Endothelial cell of umbilical vein (primary cell): ENCODE results near the gene GALNT9. TPM values are rescaled to one million over a fixed set of nuclear protein-coding genes. Genes with fewer than 3 reads are reported as not detected.

Source experiments
- BruUV-seq: library from RNA; stranded (reverse); fragments of 400-500 nt; replicated peaks from 2 replicates; lab custom pipeline; 2021; lab: Mats Ljungman, UMichigan
- CTCF ChIA-PET: fragments of 300-600, 350-600 bp; sonication (Branson Sonifier 250); formaldehyde crosslinking; loops from one replicate; lab custom pipeline; 2021; ENCODE audit warnings: antibody characterized with exemption, inconsistent platforms; lab: Charles Lee
- POLR2A ChIA-PET: fragments of 300-600, 350-600 bp; sonication (Branson Sonifier 250); formaldehyde crosslinking; loops from one replicate; lab custom pipeline; 2021; ENCODE audit warnings: antibody characterized with exemption, inconsistent platforms; lab: Charles Lee
- DNase-seq: peaks from one replicate; pipeline ENCODE4 v3.0.0-alpha.2; 2011; ENCODE audit warnings: low read depth, low spot score
- FAIRE-seq: peaks from 2 replicates; lab custom pipeline; 2011; peaks lifted over from hg19 to GRCh38; lab: Jason Lieb, UNC
- H2AFZ ChIP-seq: 2 replicates; pipeline ENCODE4 v1.6.0; 2012; ENCODE audit warnings: low read depth, low read length, control low read depth, inconsistent platforms
- H3K27ac ChIP-seq: 2 replicates; pipeline ENCODE4 v1.5.1; 2011; ENCODE audit warnings: low read depth, mild to moderate bottlenecking, control low read depth, low read length, moderate library complexity; ENCODE audit not compliant: insufficient read depth
- H3K27me3 ChIP-seq, 2 experiments: 2 replicates each; pipeline versions ENCODE4 v1.6.0 to v1.6.1; 2011; ENCODE audit warnings: low read length in 2 of 2, mixed read lengths in 1 of 2; ENCODE audit not compliant: control insufficient read depth in 2 of 2, insufficient read depth in 2 of 2
- H3K36me3 ChIP-seq, 2 experiments: 2 replicates in 1 of 2; 3 replicates in 1 of 2; pipeline ENCODE4 v1.5.1; 2011; ENCODE audit warnings: low read length in 2 of 2, mild to moderate bottlenecking in 1 of 2, moderate library complexity in 1 of 2; ENCODE audit not compliant: control insufficient read depth in 2 of 2, insufficient read depth in 2 of 2; ENCODE audit errors: extremely low read depth in 1 of 2
- H3K4me1 ChIP-seq: 3 replicates; pipeline ENCODE4 v1.5.1; 2011; ENCODE audit warnings: mild to moderate bottlenecking, low read length; ENCODE audit not compliant: control insufficient read depth, insufficient read depth; ENCODE audit errors: extremely low read depth
- H3K4me2 ChIP-seq: 2 replicates; pipeline ENCODE4 v1.6.1; 2011; ENCODE audit warnings: low read length, control low read depth, mixed read lengths; ENCODE audit not compliant: insufficient read depth
- H3K4me3 ChIP-seq, 3 experiments: fragments of 200-600 bp in 1 of 3; sonication (generic), shearing (Covaris generic) in 1 of 3; replicated peaks in 1 of 3; 2 replicates each; pipeline ENCODE4 v1.5.1; 2011 to 2016; ENCODE audit warnings: control low read depth in 3 of 3, low read length in 3 of 3, mild to moderate bottlenecking in 2 of 3, inconsistent platforms in 1 of 3, low read depth in 1 of 3, moderate library complexity in 1 of 3; ENCODE audit not compliant: insufficient read depth in 1 of 3
- H3K79me2 ChIP-seq: 2 replicates; pipeline ENCODE4 v1.6.0; 2012; ENCODE audit warnings: low read length, inconsistent platforms; ENCODE audit not compliant: control insufficient read depth, insufficient read depth
- H3K9ac ChIP-seq: replicated peaks from 2 replicates; pipeline ENCODE3; 2011; ENCODE audit warnings: low read length, control low read depth; ENCODE audit not compliant: insufficient read depth; ENCODE audit errors: extremely low read depth
- H3K9me1 ChIP-seq: replicated peaks from 3 replicates; pipeline ENCODE4 v1.6.0; 2011; ENCODE audit warnings: mild to moderate bottlenecking, low read length; ENCODE audit not compliant: control insufficient read depth, insufficient read depth; ENCODE audit errors: extremely low read depth
- H3K9me3 ChIP-seq: replicated peaks from 2 replicates; pipeline ENCODE4 v1.5.1; 2012; ENCODE audit warnings: low read length, inconsistent platforms; ENCODE audit not compliant: control insufficient read depth, insufficient read depth
- H4K20me1 ChIP-seq: replicated peaks from 2 replicates; pipeline ENCODE3; 2011; ENCODE audit warnings: mild to moderate bottlenecking, low read length; ENCODE audit not compliant: control insufficient read depth, insufficient read depth; ENCODE audit errors: extremely low read depth
- EZH2 ChIP-seq: IDR thresholded peaks from 2 replicates; pipeline ENCODE4 v1.6.1; 2012; ENCODE audit warnings: borderline replicate concordance, low read depth, mild to moderate bottlenecking, moderate library complexity, low read length, inconsistent platforms; ENCODE audit not compliant: severe bottlenecking
- FOS ChIP-seq: IDR thresholded peaks from 2 replicates; pipeline ENCODE4 v1.6.1; 2011; ENCODE audit warnings: mild to moderate bottlenecking, low read length, moderate library complexity, borderline replicate concordance; ENCODE audit not compliant: insufficient read depth
- GATA2 ChIP-seq: IDR thresholded peaks from 2 replicates; pipeline ENCODE4 v1.7.0; 2011; ENCODE audit warnings: low read depth, mild to moderate bottlenecking, moderate library complexity, mixed read lengths, low read length; ENCODE audit not compliant: insufficient read length, insufficient read depth
- JUN ChIP-seq: IDR thresholded peaks from 2 replicates; pipeline ENCODE4 v1.6.1; 2011; ENCODE audit warnings: borderline replicate concordance, low read depth; ENCODE audit not compliant: insufficient read length, insufficient read depth
- MAX ChIP-seq: IDR thresholded peaks from 2 replicates; pipeline ENCODE4 v1.6.1; 2011; ENCODE audit not compliant: insufficient read depth, insufficient read length
- MYC ChIP-seq: IDR thresholded peaks from one replicate; pipeline ENCODE4 v1.6.1; 2011; ENCODE audit warnings: mild to moderate bottlenecking, low read depth, low read length
- POLR2AphosphoS5 ChIP-seq: IDR thresholded peaks from 2 replicates; pipeline ENCODE4 v1.6.1; 2012; ENCODE audit warnings: low read depth, mild to moderate bottlenecking, control low read depth, low read length, moderate library complexity; ENCODE audit not compliant: insufficient read depth
- dilution Hi-C: fragments of 300-500 bp; cut with MboI; formaldehyde crosslinking; loops from one replicate; pipeline ENCODE4 v1.15.0; 2019; ENCODE audit warnings: low sequenced_read_pairs; ENCODE audit not compliant: extremely low pct_ligation_motif_present
- intact Hi-C: fragments of 100-400 bp; cut with micrococcal nuclease; formaldehyde crosslinking; loops from one replicate; pipeline ENCODE4 v1.10.0; 2022
- polyA plus RNA-seq, 4 experiments: library from polyadenylated mRNA; depleted of rRNA in 3 of 4; stranded (reverse) in 3 of 4; unstranded in 1 of 4; fragments of >200 nt; gene quantifications; 2 replicates each; pipeline versions ENCODE4 v1.2.1 to v1.2.3, GENCODE V29; 2011 to 2012; ENCODE audit warnings: missing spikeins in 1 of 4
- total RNA-seq: library from RNA; stranded (reverse); gene quantifications from 2 replicates; pipeline ENCODE4 v1.2.3, GENCODE V29; 2021
- TF ChIP-seq, protein P1 (sequence below), 2 donors: IDR thresholded peaks; 1 replicate in 1 of 2; 2 replicates in 1 of 2; pipeline ENCODE4 v1.5.1; 2011; ENCODE audit warnings: low read length in 2 of 2, mild to moderate bottlenecking in 2 of 2, moderate library complexity in 2 of 2, control low read depth in 1 of 2, inconsistent platforms in 1 of 2, low read depth in 1 of 2; ENCODE audit not compliant: insufficient read depth in 1 of 2; ENCODE audit errors: extremely low read depth in 1 of 2

GALNT9 gene
- total and polyA plus RNA-seq, 2 donors (not counting 3 experiments of a cell fraction or from before 2014, with no cell fraction given): 0.14 to 0.73 TPM

- H3K27ac ChIP-seq: no peak overlapping the region
- ChIA-PET POLR2A (no interaction called here), CTCF (no interaction called here)
- H3K9me1 ChIP-seq: no peaks in the 10 kb centered on the region
- H3K79me2 ChIP-seq: no peaks in the 10 kb centered on the region
- no peaks in the 10 kb centered on the region for H3K36me3 ChIP-seq
- intact Hi-C loops: no loop called here
- dilution Hi-C loops: no loop called here
- H3K9me3 ChIP-seq: no peaks in the 10 kb centered on the region
- BruUV-seq: no TSS peak
- FAIRE-seq: no peak
- no peaks in the 10 kb centered on the region for H4K20me1 ChIP-seq
- TF ChIP-seq, protein P1, sequence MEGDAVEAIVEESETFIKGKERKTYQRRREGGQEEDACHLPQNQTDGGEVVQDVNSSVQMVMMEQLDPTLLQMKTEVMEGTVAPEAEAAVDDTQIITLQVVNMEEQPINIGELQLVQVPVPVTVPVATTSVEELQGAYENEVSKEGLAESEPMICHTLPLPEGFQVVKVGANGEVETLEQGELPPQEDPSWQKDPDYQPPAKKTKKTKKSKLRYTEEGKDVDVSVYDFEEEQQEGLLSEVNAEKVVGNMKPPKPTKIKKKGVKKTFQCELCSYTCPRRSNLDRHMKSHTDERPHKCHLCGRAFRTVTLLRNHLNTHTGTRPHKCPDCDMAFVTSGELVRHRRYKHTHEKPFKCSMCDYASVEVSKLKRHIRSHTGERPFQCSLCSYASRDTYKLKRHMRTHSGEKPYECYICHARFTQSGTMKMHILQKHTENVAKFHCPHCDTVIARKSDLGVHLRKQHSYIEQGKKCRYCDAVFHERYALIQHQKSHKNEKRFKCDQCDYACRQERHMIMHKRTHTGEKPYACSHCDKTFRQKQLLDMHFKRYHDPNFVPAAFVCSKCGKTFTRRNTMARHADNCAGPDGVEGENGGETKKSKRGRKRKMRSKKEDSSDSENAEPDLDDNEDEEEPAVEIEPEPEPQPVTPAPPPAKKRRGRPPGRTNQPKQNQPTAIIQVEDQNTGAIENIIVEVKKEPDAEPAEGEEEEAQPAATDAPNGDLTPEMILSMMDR (IDR thresholded peaks at IDR 0.05; ENCODE audit: extremely low read depth in 1 of 2, insufficient read depth in 1 of 2, low read depth in 1 of 2, low read length in 2 of 2): no peak
- no peak for TF ChIP-seq FOS
- no peak for TF ChIP-seq POLR2AphosphoS5
- TF ChIP-seq MAX: no peak
- DNase-seq: no peak
- no peaks in the 10 kb centered on the region for H3K4me1 ChIP-seq
- H3K27me3 ChIP-seq: peaks cover 13 to 16% of the 10 kb centered on the region in 2 experiments
- H3K9ac ChIP-seq: no peak overlapping the region
- H2AFZ ChIP-seq: no peak overlapping the region
- no peak overlapping the region for H3K4me2 ChIP-seq
- no peak overlapping the region for H3K4me3 ChIP-seq
Observed at GRCh38 chr12:132201391-132202120, 127.8 kb downstream of the GALNT9 start.

GRCh38 chr12:132200800-132201199 is 128.6 kb downstream of the GALNT9 start:
- Histone ChIP-seq H3K27ac (no peak overlapping the region), H3K4me1 (no peaks in the 10 kb centered on the region), H3K36me3 (no peaks in the 10 kb centered on the region), H3K4me2 (no peak overlapping the region), H3K79me2 (no peaks in the 10 kb centered on the region), H3K9me1 (no peaks in the 10 kb centered on the region), H4K20me1 (no peaks in the 10 kb centered on the region), H3K9me3 (no peaks in the 10 kb centered on the region), H3K9ac (no peak overlapping the region), H2AFZ (no peak overlapping the region), H3K27me3 (peaks cover 8 to 15% of the 10 kb centered on the region in 2 experiments), H3K4me3 (no peak overlapping the region)
- POLR2A ChIA-PET: no interaction called here
- no peak for TF ChIP-seq JUN
- no peak for TF ChIP-seq FOS
- TF ChIP-seq EZH2: no peak
- no peak for TF ChIP-seq MAX
- no peak for TF ChIP-seq MYC
- no peak for TF ChIP-seq POLR2AphosphoS5
- TF ChIP-seq GATA2: no peak
- FAIRE-seq (no peak), DNase-seq (no peak)
- no TSS peak for BruUV-seq
- intact Hi-C loops (no loop called here), dilution Hi-C loops (no loop called here)
- CTCF ChIA-PET: no interaction called here
